ENCODE results near the gene OTC.

Gene OTC

DNA sequence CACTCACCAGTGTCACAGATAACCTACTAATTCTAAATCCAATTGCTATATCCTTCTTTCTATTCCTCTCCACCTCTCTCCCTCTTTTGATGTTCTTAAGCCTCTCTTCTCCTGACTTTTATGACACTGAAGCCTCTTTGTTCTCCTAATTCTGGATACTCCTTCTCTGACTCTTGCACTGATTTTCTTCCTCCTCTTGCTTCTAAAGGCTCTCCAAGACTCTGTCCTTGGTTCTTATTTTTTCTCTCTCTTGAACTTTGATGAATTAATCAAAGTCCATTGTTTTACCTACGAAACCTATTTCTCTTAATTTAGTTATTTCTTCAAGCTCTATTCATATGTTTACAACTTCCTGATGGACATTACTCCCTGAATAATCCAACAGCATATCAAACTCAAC lies 113.3 kb downstream of the OTC start:
- DNase-seq (ENCODE audit: low read depth in 2 of 3, low spot score in 2 of 3): no peak

DNA sequence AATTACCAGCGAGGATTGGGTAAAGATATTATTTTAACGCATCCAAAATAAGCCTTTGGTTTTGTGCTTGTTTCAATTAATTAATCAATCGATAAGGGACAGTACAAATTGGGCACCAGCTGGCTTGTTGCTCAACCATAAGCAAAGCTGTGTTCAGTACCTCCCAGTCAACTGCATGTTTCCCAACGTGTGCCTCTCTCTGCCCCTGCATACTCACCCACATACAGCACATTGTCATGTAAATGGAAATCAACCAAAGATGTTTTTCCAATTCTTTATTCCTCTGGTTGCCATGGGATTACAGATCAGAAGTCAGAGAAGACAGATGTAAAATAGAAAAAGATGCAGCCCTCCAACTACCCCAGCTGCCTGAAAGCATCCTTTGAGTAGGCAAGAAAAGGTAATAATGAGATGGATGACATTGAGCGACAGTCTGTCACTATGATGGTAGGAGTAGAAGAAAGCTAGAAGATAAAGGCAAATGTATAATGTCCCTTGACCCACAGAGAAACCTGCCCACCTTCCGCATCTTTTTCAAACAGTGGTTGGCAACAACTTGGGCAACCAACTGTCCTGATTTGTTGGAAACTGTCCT lies 116.3 kb downstream of the OTC start:
- no peak for DNase-seq (ENCODE audit: low read depth in 2 of 3, low spot score in 2 of 3)
